Stimulated activated CD8-positive, alpha-beta memory T cell treated with anti-CD3 and anti-CD28 coated beads, Interleukin-4, amount 100 ng/mL, for 4 hours (primary cell): ENCODE data around the gene PLEKHA5.

Experiments
- DNase-seq, 2 donors: peaks; one replicate each; pipeline ENCODE4 v3.0.0-alpha.2; 2020; ENCODE audit warnings: low read depth in 2 of 2, low spot score in 1 of 2

The PLEKHA5 gene

DNA sequence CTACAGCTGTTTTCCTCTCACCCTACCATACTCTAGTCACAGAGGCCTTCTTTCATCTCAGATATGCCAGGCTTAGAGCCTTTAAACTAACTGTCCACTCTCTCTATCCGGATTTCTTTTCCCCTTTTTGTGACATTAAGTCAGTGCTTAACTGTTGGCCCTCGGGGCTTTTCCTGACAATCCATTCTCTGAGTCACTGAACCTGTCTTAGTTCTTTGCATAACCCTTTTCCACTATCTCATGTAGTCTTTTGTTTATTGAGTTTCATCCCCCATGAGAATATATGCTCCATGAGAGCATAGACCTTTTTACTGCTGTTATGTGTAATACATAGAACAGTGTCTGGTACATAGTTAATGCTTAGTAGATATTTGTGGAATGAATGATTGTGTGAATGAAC lies 68.7 kb downstream of the PLEKHA5 start:
- DNase-seq: no peak

DNA sequence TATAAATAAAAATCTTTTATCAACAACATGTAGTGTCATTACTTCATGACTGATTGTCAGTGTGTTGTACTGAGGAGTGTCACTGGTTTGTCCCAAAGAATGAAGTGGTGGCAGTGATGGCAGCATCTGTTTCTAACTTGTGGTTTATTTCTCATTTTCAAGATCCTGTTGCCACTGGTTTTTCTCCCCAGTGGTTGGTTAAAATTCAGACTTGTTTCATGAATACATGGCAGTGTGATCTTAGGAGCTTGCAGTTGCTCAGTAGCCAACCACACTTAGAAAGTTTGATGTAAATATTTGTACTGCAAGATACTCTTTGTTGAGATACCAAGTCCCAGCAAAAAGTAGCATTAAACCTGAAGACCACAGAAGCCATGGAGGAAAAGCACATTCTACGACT lies 69.8 kb downstream of the PLEKHA5 start:
- DNase-seq: no peak

DNA sequence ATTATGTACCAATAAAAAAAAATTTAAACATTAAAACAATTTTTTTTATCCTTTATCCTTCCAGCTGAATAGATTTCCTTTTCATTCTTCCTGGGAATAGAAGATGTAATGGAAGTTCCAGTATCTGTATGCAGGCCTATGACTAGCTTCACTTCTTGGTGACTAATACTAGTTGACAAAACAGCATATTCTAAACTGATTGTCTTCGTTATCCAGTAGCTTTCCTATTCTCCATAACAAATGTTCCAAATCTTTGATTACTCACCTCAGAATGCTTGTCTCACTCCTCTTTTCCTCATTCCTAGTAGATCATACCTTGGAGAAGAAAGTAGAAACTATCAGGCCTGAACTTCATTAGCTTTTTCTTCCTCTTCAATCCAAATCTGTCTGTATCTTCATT lies 70.7 kb downstream of the PLEKHA5 start:
- DNase-seq: no peak

DNA sequence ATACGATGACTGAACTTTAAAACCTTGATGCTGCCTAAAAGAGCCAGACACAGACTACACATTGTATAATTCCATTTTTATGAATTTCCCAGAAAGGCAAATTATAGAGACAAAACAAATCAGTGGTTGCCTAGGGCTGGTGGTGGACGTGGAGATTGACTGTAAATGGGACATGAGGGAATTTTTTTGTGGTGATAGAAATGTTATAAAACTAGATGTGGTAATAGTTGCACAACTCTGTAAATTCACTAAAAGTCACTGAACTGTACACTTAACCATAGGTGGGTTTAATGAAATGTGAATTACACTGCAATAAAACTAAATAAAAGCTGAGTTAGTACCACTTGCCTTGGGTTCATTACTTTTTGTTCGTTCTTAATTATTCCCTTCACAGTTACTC lies 72.1 kb downstream of the PLEKHA5 start:
- no peak for DNase-seq

DNA sequence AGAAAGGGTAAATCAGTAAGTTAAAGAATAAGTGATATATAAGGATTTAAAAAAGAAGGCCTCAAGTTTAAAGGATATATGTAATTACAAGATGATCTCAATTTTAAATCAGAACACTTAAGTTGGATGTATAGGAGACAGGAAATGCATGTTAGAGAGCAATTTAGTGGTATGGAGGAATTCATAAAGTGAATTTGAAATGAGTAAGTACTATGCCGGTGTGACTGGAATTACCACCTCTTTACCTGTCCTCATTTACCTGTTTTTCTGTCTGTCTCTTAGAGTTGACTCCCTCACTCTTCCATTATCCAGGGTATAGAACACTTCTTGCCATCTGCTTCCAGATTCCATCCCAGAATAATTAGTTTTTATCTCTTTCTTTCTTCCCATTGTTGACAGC lies 73.5 kb downstream of the PLEKHA5 start:
- no peak for DNase-seq

DNA sequence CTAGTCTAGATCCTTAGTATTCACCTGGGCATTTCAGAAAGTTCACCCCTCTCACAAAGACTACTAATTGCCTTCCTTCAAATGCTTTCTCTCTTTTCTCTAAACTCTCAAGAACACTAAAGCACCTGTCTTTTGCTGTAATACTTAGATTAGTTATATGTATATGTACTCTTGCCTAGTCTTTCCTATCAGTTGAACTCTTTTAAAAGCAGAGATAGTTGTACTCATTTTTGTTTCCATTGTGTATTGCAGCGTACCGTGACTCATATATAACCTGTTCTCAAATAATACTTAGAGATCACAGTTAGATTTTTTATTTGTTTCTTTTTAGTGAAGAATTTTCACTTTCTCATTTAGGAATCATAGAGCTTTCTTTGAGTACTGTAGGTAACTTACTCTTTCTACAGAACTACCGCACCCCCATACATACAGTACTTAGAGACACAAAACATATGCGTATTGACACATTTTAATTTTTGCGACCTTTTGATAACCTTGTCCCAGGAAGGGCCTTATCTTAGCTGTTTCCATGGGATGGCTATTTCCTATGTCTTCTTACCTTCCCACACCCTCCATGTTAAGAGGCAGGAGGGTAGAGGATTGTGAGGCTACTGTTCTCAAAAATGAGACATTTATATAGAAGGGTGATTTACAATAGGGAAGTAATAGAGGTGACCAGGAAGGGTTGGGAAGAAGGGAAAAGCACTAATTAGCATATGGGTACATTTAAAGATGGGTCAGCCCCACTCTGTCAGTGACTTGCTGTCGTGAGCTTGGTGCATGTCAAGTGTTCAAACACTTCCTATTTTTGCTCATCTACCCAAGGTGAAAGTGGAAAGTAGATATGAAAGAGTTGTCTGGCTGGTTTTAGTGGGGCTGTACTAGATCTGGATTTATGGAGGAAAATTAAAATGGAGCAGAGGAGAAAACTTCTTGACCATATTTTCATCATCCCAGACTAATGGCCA lies 74.3 kb downstream of the PLEKHA5 start:
- DNase-seq: no peak

DNA sequence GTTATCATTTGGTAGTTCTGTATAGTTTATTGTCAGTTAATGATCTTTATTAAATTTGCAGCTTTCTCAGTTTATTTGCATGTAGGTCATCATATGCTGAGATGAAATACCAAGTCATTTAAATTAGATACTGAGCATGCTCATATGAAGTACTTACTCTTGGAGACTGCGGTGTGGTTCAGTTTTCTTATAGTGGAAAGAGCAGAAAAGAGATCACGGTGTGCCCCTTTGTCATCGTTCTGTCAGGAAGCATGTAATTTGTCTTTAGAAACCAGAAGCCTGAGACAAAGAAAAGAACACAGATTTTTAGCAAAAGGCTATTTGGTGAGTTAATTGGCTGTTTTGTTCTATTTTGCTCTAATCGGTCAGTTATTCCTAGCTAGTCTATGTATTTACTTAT lies 75.6 kb downstream of the PLEKHA5 start:
- DNase-seq: no peak

DNA sequence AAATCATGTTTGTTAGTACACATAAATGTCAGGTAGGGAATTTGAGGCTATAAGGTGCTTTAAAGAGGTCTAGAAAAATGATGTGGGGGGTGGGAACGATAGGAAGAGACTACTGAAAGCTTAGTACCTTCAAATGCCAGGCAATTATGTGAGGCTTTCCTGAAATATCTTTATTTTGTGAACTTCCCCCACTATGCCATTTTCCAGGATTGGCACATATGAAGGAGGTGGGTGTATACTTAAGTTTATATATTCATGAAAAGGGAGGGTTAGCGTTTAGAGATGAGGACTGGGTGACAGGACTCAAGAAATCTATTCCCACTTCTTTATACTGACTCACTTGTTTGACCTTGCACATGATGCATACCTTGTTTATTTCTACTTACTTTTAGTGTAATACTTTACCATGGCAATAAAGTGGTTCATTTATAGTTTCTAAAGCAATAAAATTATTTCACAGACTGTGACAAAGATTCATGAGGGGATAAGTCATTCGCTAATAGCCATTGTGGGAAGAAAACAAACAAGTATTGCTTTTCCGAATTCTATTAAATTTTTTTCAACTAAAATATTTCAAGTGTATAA lies 77.1 kb downstream of the PLEKHA5 start:
- no peak for DNase-seq

DNA sequence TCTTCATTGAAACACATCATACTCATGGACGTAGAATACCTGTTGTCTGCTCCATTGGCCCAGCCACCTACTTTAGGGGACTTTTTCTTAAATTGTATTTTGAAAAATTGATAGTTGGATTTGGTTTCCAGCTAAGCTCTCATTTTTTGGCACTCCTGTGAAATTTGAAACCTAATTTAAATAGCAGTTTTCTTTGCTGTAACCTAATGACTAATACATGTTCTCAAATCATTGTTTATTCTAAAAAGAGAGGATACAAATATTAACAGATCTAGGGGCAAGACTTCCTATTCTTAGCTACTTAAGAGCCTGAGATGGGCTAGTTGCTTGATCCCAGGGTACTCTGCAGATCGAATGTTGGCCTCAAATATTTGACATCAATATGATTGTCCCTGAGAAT lies 78.9 kb downstream of the PLEKHA5 start:
- no peak for DNase-seq

DNA sequence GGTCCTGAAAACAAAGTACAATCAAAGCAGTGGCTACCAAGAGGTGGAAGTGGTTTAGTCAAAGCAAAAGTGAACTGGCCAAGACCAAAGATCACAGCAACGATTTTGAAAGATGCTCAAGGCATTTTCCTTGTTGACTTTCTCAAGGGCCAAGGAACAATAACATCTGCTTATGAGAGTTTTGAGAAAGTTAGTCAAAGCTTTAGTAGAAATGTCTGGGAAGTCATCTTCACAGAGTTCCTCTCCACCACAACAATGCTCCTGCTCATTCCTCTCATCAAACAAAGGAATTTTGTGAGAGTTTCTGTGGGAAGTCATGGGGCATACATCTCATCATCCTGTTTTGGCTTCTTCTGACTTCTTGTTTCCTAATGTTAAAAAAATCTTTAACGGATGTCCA lies 80.1 kb downstream of the PLEKHA5 start:
- DNase-seq: no peak

DNA sequence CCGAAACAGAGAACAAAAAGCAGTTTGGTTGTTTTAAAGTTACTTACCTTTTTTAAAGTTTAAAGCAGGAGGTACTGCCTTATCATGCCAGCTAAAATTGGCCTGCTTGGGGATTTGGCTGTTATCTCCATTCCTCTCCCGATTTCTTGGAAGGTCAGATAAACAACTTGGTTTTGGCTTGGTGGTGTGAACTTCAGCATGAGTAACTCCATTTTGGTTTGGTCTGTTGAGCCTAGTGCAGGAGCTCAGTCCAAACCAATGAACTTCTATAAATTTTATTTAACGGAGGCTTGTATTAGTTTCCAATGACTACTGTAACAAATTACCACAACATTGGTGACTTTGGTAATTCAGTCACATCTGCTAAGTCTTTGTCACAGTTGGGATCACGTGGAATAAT lies 82.3 kb downstream of the PLEKHA5 start:
- DNase-seq: no peak

DNA sequence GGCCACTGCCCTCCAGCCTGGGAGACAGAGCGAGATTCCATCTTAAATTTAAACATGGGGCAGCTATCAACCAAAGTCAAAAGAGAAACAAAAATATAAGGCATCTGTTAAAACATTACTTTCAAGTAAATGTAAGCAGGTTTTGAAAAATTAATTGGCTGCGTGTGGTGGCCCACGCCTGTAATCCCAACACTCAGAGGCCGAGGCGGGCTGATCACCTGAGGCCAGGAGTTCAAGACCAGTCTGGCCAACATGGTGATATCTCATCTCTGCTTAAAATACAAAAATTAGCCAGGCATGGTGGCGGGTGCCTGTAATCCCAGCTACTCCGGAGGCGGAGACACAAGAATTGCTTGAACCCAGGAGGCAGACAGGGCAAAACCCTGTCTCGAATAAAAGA lies 82.7 kb downstream of the PLEKHA5 start:
- no peak for DNase-seq

DNA sequence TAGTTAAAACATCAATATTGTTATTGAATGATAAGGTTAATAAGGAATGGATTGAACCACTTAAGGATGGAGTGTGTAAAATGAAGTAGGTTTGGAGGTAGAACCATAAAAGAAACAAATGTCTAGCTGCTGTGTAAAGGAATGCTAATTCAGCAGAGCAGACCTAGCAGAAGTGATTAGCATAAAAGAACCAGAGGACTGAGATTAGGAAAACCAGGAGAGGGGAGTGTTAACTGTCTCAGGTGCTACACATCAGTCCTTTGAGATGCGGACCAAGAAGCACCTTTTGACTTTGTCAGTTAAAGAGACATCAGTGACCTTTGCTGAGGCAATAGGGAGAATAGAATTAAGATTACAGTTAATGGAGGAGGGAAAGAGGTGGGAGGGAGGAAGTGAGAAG lies 84.5 kb downstream of the PLEKHA5 start:
- DNase-seq: no peak

DNA sequence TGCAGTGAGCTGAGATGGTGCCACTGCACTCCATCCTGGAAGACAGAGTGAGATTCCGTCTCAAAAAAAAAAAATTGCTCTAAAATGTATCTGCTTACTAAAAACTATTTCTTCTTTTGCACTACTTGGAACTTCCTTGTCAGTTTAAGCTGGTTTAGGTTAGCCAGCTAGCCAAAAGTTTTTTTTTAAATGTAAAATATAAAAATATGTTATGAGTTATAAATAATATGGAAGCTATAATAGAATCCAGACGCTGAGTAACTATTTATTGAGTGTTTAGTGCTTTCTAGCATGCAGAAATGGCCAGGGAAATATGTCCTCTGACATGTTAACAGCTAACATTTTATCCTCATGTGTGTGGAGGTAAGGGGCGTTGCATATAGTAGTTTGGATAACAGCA lies 85.6 kb downstream of the PLEKHA5 start:
- no peak for DNase-seq

DNA sequence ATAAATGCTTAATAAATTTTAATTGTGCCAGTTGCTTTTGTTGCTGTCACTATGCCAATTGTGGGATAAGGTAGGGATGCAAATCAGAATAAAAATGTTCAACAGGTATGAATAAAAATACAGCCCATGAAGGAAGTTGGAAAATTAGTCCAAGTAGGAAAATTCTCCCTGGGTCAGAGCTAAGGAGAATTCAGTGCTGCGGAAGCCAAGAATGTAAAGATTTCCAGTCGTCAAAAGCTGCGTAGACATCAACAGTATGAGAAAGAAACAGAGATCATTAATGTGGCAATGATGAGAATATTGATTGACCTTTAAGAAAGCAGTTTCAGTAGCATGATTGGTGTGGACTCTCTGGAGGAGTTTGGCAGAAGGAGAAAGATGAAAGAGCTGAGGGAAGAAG lies 87.9 kb downstream of the PLEKHA5 start:
- no peak for DNase-seq

DNA sequence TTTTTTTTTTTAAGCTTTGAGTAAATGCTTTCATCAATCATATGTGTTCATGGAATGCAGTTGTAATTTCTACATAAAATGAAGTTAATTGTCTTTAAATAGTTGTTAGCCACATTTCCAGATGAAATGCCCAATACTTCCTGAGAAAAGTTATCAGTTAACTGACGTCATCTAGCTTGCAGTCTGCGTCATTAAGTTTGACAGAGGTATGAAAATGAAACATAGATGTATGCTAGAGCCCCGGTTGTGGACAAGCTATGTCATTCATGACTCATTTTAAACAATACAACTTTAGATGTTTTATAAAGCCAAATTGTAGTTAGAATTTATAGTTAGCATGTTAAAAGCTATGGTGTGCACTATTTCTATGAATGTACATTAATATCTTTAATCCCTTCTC lies 90.7 kb downstream of the PLEKHA5 start:
- DNase-seq: no peak

DNA sequence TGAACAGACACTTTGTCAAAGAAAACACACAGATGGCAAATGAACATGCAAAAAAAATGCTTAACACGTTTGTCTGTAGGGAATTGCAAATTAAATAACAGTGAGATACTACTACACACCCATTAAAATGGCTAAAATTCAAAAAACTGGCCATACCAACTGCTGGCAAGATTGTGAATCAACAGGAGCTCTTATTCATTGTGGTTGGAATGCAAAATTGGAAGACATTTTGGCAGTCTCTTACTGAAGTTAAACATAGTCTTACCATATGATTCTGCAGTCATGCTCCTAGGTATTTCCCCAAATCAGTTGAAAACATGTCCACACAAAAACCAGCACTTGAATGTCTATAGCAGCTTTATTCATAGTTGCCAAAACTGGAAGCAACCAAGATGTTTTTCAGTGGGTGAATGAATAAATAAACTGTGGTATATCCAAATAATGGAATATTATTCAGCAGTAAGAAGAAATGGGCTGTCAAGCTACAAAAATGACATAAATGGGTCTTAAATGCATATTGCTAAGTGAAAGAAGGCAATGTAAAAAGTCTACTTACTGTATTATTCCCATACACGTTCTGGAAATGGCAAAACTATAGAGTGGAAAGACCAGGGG lies 91.4 kb downstream of the PLEKHA5 start:
- DNase-seq: no peak

DNA sequence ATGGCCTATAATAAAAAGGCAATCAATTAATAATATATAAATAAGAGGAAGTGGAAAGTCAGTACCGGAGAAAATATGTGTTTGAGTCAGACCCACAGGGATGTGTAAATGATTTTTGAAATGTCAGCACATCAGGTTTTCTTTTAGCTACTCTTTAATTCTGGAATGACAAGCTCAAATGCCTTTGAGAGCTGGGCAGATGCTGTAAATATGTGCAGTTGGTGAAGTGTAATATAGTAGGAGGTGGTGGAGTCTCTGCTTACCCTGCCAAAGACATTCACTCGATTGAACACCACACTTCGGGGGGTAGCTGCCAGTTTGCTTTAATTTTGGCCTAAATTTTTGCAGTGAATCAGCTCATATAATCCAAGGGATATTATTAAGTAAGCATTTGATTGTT lies 93.0 kb downstream of the PLEKHA5 start:
- no peak for DNase-seq

DNA sequence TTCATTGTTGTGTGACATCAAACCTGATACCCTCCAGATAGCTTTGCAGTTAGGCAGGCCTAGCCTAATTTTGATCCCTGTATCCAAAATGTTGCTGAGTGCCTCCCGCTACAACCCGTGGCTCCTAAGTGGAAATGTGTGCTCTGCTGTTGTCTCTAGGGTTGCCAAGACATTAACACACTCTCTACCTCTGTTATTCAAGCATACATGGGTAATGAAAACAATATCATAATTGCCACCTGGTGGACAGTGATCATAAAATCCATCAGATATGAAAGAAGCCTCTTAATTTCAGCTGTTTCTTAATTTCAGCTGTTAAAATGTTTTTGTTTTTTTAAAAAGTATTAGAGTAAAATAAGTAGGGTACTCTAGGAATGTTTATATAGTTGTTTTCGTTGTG lies 93.5 kb downstream of the PLEKHA5 start:
- DNase-seq: no peak

DNA sequence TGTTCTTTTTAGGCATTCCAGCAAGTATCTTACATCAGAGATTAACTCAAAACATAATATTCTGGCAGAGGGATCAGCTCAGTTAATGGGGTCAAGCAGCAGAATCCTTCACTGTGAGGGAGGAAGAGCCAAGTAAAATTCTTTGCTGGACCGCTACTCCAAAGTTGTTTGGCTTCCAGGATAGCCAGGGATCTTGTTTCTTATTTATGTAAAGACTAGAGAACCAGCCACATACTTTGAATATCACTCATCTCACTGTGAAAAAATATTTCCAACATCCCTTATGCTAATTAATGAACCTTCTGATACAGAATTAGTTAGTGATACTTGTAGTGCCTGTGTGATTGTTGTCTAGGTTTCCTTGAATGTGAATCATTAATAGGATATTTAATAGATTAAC lies 94.2 kb downstream of the PLEKHA5 start:
- DNase-seq: no peak

DNA sequence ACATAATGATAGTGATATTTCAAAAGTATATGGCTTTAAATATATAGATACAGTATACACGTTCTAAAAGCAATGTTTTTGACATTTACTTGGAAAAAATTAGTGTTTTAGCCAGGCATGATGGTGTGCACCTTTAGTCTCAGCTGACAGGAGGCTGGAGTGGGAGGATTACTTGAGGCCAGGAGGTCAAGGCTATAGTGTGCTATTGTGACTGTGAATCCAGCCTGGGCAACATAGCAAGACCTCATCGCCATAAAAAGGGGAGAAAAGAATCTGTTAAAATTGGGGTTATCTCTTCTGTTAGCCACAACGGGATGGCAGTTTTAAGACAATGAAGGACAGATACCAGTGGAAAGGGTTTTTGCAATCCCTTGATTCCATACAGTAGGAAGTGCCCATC lies 95.2 kb downstream of the PLEKHA5 start:
- no peak for DNase-seq

DNA sequence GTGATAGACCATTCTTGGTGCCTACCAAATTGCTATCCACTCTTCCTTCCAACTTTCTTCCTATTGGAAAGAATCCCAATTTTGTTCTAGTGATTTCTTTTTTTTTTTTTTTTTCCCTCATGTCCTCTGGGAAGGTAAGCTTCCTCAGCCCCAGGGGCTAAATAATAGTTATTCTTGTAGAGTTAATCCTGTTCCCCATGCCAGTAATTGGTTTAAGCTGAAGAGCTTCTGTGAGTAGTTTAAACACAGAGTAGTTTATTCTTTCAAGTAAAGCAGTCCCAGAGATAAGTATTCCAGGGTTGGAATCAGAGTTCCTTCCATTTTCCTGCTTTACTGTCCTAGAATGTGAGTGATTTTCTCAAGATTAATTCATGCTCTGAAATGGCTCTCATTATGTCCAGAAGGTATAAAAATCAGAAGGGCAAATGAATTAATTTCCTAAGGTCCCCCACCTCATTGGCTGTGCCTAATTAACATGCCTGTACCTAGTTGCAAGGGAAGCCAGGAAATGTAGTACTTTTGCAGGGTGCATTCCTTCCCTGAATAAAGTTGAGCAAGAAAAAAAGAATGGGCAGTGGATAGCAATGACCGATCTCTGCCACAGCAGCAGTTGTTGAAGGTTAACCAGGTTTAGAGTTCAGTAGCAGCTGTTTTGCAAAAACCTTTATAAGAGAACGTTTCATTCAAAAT lies 97.8 kb downstream of the PLEKHA5 start:
- no peak for DNase-seq
